WTC11 (cell line): ENCODE data around the gene BIVM. TPM values are rescaled to one million over a fixed set of nuclear protein-coding genes. Genes with fewer than 3 reads are reported as not detected.
A peak's percentile ranks its signal among the peaks of the same experiment; 100 is the strongest.

Experiments
- ATAC-seq: fragments of 200-7000 bp; cut with Tn5 transposase; 2 replicates; pipeline ENCODE4 v1.10.0; 2021; ENCODE audit warnings: mild to moderate bottlenecking, moderate library complexity
- CTCF ChIA-PET: fragments of 300-600 bp; sonication (Branson Sonifier 250); formaldehyde crosslinking; loops from one replicate; lab custom pipeline; 2021; ENCODE audit warnings: antibody characterized with exemption; lab: Charles Lee
- POLR2A ChIA-PET: fragments of 350-600 bp; sonication (Branson Sonifier 250); formaldehyde crosslinking; loops from one replicate; lab custom pipeline; 2021; ENCODE audit warnings: antibody characterized with exemption; lab: Charles Lee
- DNase-seq: peaks from one replicate; pipeline ENCODE4 v3.0.0; 2021; ENCODE audit warnings: low spot score
- H3K27ac Mint-ChIP-seq: 2 replicates; pipeline ENCODE4 v1.8.0; 2021; ENCODE audit warnings: mixed read lengths
- H3K27me3 Mint-ChIP-seq: 2 replicates; pipeline ENCODE4 v1.8.0; 2021; ENCODE audit warnings: low read depth, mild to moderate bottlenecking, moderate library complexity, mixed read lengths
- H3K36me3 Mint-ChIP-seq: 2 replicates; pipeline ENCODE4 v1.8.0; 2021; ENCODE audit warnings: mixed read lengths
- H3K4me1 Mint-ChIP-seq: 2 replicates; pipeline ENCODE4 v1.8.0; 2022; ENCODE audit warnings: mixed read lengths
- H3K4me3 Mint-ChIP-seq: 2 replicates; pipeline ENCODE4 v1.8.0; 2021; ENCODE audit warnings: mild to moderate bottlenecking, moderate library complexity, mixed read lengths
- H3K9me3 Mint-ChIP-seq: 2 replicates; pipeline ENCODE4 v1.8.0; 2021; ENCODE audit warnings: mixed read lengths
- CREB1 ChIP-seq: sonication (generic); formaldehyde crosslinking; IDR thresholded peaks from 2 replicates; pipeline ENCODE4 v1.8.0; 2023; ENCODE audit warnings: mild to moderate bottlenecking, missing genetic modification reagents
- E2F5 ChIP-seq: sonication (generic); formaldehyde crosslinking; IDR thresholded peaks from 2 replicates; pipeline ENCODE4 v1.8.1; 2022; ENCODE audit warnings: mild to moderate bottlenecking, moderate library complexity, missing genetic modification reagents
- EMX1 ChIP-seq: fragments of 250-450 bp; sonication (Bioruptor Pico); IDR thresholded peaks from 2 replicates; pipeline ENCODE4 v1.8.0; 2021; ENCODE audit warnings: mild to moderate bottlenecking
- FOXP1 ChIP-seq: sonication (generic); formaldehyde crosslinking; IDR thresholded peaks from 2 replicates; pipeline ENCODE4 v1.8.0; 2022; ENCODE audit warnings: missing genetic modification reagents, mild to moderate bottlenecking, moderate library complexity, borderline replicate concordance
- FOXP4 ChIP-seq: sonication (generic); formaldehyde crosslinking; IDR thresholded peaks from 2 replicates; pipeline ENCODE4 v1.8.0; 2022; ENCODE audit warnings: mild to moderate bottlenecking, missing genetic modification reagents
- GTF2I ChIP-seq: fragments of 250-450 bp; sonication (Bioruptor Pico); conservative IDR thresholded peaks from 2 replicates; pipeline ENCODE4 v1.4.0; 2021; ENCODE audit warnings: mild to moderate bottlenecking
- HMGA2 ChIP-seq: fragments of 250-450 bp; sonication (Bioruptor Pico); IDR thresholded peaks from 2 replicates; pipeline ENCODE4 v1.4.0; 2021; ENCODE audit warnings: mild to moderate bottlenecking, moderate library complexity
- IRF1 ChIP-seq: sonication (generic); formaldehyde crosslinking; IDR thresholded peaks from 2 replicates; pipeline ENCODE4 v1.8.0; 2023; ENCODE audit warnings: missing genetic modification reagents
- IRF2 ChIP-seq: sonication (generic); formaldehyde crosslinking; IDR thresholded peaks from 2 replicates; pipeline ENCODE4 v1.8.0; 2022; ENCODE audit warnings: low read depth, missing genetic modification reagents, borderline replicate concordance
- NR1H2 ChIP-seq: sonication (generic); formaldehyde crosslinking; IDR thresholded peaks from 2 replicates; pipeline ENCODE4 v1.9.0; 2021; ENCODE audit warnings: mild to moderate bottlenecking, moderate library complexity, missing genetic modification reagents
- RELA ChIP-seq: sonication (generic); formaldehyde crosslinking; IDR thresholded peaks from 2 replicates; pipeline ENCODE4 v1.8.1; 2022; ENCODE audit warnings: missing genetic modification reagents, mild to moderate bottlenecking, borderline replicate concordance
- SMAD3 ChIP-seq: sonication (generic); formaldehyde crosslinking; IDR thresholded peaks from 2 replicates; pipeline ENCODE4 v1.8.0; 2022; ENCODE audit warnings: missing genetic modification reagents, mild to moderate bottlenecking, borderline replicate concordance
- SP1 ChIP-seq: sonication (generic); formaldehyde crosslinking; conservative IDR thresholded peaks from 2 replicates; pipeline ENCODE4 v1.8.1; 2022; ENCODE audit warnings: missing genetic modification reagents
- ZNF396 ChIP-seq: fragments of 250-450 bp; sonication (Bioruptor Pico); IDR thresholded peaks from 2 replicates; pipeline ENCODE4 v1.8.0; 2021; ENCODE audit warnings: mild to moderate bottlenecking, moderate library complexity, borderline replicate concordance
- ZNF425 ChIP-seq: fragments of 250-450 bp; sonication (Bioruptor Pico); conservative IDR thresholded peaks from 2 replicates; pipeline ENCODE4 v1.9.0; 2021; ENCODE audit warnings: mild to moderate bottlenecking
- ZNF532 ChIP-seq: fragments of 250-450 bp; sonication (Bioruptor Pico); IDR thresholded peaks from 2 replicates; pipeline ENCODE4 v1.9.0; 2021; ENCODE audit warnings: mild to moderate bottlenecking, borderline replicate concordance
- ZSCAN18 ChIP-seq: fragments of 250-450 bp; sonication (Bioruptor Pico); IDR thresholded peaks from 2 replicates; pipeline ENCODE4 v2.1.2; 2022; ENCODE audit warnings: mild to moderate bottlenecking, moderate library complexity
- total RNA-seq: library from RNA; stranded (reverse); gene quantifications from 3 replicates; pipeline ENCODE4 v1.2.3, GENCODE V29; 2021

The BIVM gene
- total RNA-seq, 1 experiment from 2014 or later = 10.2 TPM

- POLR2A ChIA-PET = no interaction called here
- Mint-ChIP-seq H3K4me1 (peaks cover 7% of the 10 kb centered on the region), H3K27me3 (peaks cover 25% of the 10 kb centered on the region), H3K27ac (no peak overlapping the region), H3K9me3 (no peaks in the 10 kb centered on the region), H3K36me3 (no peaks in the 10 kb centered on the region), H3K4me3 (peak overlapping the region; percentile 86; the same call in 1 of the 2 replicates)
- TF ChIP-seq SP1 (CRISPR knock-in tag) = no peak
- no peak for TF ChIP-seq E2F5 (CRISPR knock-in tag)
- no peak for TF ChIP-seq FOXP1
- TF ChIP-seq RELA (CRISPR knock-in tag) = no peak
- TF ChIP-seq GTF2I (CRISPR knock-in tag) = no peak
- no peak for TF ChIP-seq CREB1
- no peak for TF ChIP-seq NR1H2 (CRISPR knock-in tag)
- TF ChIP-seq IRF1 (CRISPR knock-in tag) = no peak
- TF ChIP-seq ZSCAN18 (CRISPR knock-in tag) = no peak
- TF ChIP-seq ZNF396 = no peak
- TF ChIP-seq SMAD3 (CRISPR knock-in tag) = no peak
- no peak for TF ChIP-seq HMGA2 (CRISPR knock-in tag)
- TF ChIP-seq EMX1 (CRISPR knock-in tag) = no peak
- no peak for TF ChIP-seq IRF2 (CRISPR knock-in tag)
- no peak for TF ChIP-seq ZNF425 (CRISPR knock-in tag)
- no peak for TF ChIP-seq ZNF532 (CRISPR knock-in tag)
- TF ChIP-seq FOXP4 (CRISPR knock-in tag) = no peak
- no peak for DNase-seq
- CTCF ChIA-PET = interaction anchor here (0.7 kb wide), 1 partner anchor 36 kb away, joined by 3 read pairs; no protein-coding TSS in a partner anchor
- no peak for ATAC-seq
Observed at GRCh38 chr13:102771298-102772041, 27.4 kb upstream of the BIVM start.
